Measurements from ENCODE around the gene NOTUM. TPM values are rescaled to one million over a fixed set of nuclear protein-coding genes. Genes with fewer than 3 reads are reported as not detected.

The NOTUM gene
- total RNA-seq, 4 donors from 2014 or later, result 1.1 to 11.5 (median 1.5) TPM

DNA sequence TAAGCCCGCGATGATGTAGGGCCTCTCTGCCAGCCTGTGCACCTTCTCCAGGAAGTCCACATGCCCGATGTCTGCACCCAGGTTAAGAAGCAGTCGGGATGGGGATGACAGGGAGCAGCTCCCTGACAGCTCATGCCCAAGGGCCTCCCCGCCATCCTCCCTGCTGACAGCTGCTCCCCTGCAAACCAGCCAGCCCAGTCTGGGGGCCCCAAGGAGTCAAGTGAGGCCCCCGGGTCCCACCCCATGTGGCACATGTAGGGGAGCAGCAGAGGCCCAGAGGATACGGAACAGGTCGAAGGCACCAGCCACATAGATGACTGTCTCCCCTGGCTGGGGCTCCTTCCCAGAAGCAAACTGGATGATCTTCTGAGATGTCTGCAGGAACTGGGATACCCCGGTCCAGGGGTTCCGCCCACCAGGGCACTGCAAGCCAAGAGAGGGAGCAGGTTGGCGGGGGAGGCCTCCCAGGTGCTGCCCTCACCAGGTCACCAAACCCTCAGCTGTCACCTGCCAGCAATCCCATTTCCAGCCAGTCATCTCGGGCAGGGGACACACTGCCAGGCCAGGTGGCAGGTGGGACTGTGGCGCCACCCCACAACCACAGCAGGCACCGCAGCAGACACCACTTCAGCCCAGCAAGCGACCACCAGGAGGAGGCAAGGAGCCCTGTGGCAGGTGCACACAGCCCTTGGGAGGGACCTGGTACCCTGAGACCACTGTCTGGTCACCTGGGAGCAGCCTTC lies 54.3 kb downstream of the NOTUM start:
- 100% methylated on average over 2 of the region's 15 CpGs for WGBS
- H3K4me1 ChIP-seq, result peaks cover 30% of the 10 kb centered on the region
- H3K27ac ChIP-seq, result no peak overlapping the region
- no peaks in the 10 kb centered on the region for H3K27me3 ChIP-seq
- no peak for DNase-seq (ENCODE audit: low spot score in 2 of 2)
- H3K4me3 ChIP-seq, result no peak overlapping the region
- H3K9me3 ChIP-seq, result no peaks in the 10 kb centered on the region
- H3K36me3 ChIP-seq, result peaks cover 37% of the 10 kb centered on the region
- no peak for TF ChIP-seq POLR2AphosphoS5 (IDR thresholded peaks at IDR 0.05)
- no peak for TF ChIP-seq POLR2A (IDR thresholded peaks at IDR 0.05)
- no peak for TF ChIP-seq CTCF (IDR thresholded peaks at IDR 0.05)
- no peak for TF ChIP-seq EP300 (IDR thresholded peaks at IDR 0.05)

GRCh38 chr17:81905993-81906392 lies 55.0 kb downstream of the NOTUM start:
- DNase-seq (ENCODE audit: low spot score in 2 of 2), result no peak
- no peaks in the 10 kb centered on the region for H3K9me3 ChIP-seq
- TF ChIP-seq CTCF (IDR thresholded peaks at IDR 0.05) (no peak), POLR2AphosphoS5 (IDR thresholded peaks at IDR 0.05) (no peak), EP300 (IDR thresholded peaks at IDR 0.05) (no peak), POLR2A (IDR thresholded peaks at IDR 0.05) (no peak)
- H3K36me3 ChIP-seq, result peaks cover 37% of the 10 kb centered on the region
- WGBS, result no CpG with 5 or more reads among the region's 10 CpGs
- H3K4me3 ChIP-seq, result no peak overlapping the region
- peaks cover 31% of the 10 kb centered on the region for H3K4me1 ChIP-seq
- no peaks in the 10 kb centered on the region for H3K27me3 ChIP-seq
- H3K27ac ChIP-seq, result no peak overlapping the region

DNA sequence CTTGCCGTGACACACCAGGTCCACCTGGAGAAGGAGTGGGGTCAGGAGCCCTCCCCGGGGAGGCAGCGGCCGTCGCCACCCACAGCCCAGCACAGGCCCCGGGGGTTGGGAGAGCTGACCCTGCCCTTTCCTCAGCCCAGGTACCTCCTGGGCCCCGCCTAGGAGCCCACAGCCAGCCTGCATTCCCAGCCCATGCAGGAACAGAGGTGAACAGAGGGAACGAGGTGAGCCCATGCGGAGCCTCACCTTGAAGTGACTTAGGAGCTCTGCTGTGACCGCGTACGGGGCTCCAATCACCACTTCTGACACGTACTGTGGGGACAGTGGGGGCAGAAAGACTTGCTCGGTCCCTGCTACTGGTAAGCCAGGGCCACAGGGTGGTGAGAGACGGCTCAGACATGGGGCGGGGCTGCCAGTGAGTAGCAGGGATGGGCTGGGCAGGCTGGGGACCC lies 55.5 kb downstream of the NOTUM start:
- TF ChIP-seq CTCF (IDR thresholded peaks at IDR 0.05) (no peak), POLR2AphosphoS5 (IDR thresholded peaks at IDR 0.05) (no peak)
- H3K27me3 ChIP-seq, result no peaks in the 10 kb centered on the region
- no peaks in the 10 kb centered on the region for H3K9me3 ChIP-seq
- no peak for DNase-seq (ENCODE audit: low spot score in 2 of 2)
- 92% methylated on average over 5 of the region's 16 CpGs for WGBS
- H3K4me1 ChIP-seq, result peaks cover 27% of the 10 kb centered on the region
- H3K4me3 ChIP-seq, result no peak overlapping the region
- peaks cover 38% of the 10 kb centered on the region for H3K36me3 ChIP-seq
- H3K27ac ChIP-seq, result no peak overlapping the region

- Histone ChIP-seq H3K27ac (no peak overlapping the region), H3K27me3 (no peaks in the 10 kb centered on the region), H3K4me1 (peaks cover 20% of the 10 kb centered on the region), H3K36me3 (peaks cover 44% of the 10 kb centered on the region), H3K4me3 (no peak overlapping the region), H3K9me3 (no peaks in the 10 kb centered on the region)
- no peak for DNase-seq (ENCODE audit: low spot score in 2 of 2)
- TF ChIP-seq EP300 (IDR thresholded peaks at IDR 0.05) (no peak), CTCF (IDR thresholded peaks at IDR 0.05) (no peak), POLR2A (IDR thresholded peaks at IDR 0.05) (no peak), POLR2AphosphoS5 (IDR thresholded peaks at IDR 0.05) (no peak)
- 93% methylated on average over 21 of the region's 28 CpGs for WGBS
These were observed 56.2 kb downstream of the NOTUM start for GRCh38 chr17:81904600-81905423.
